H1 (cell line): ENCODE measurements around the gene ICAM5. TPM values are rescaled to one million over a fixed set of nuclear protein-coding genes. Genes with fewer than 3 reads are reported as not detected.
A peak's percentile ranks its signal among the peaks of the same experiment; 100 is the strongest.

ENCODE experiments used
- CTCF ChIA-PET: fragments of 300-600 bp; sonication (Branson Sonifier 250); formaldehyde crosslinking; loops from one replicate; lab custom pipeline; 2021; ENCODE audit not compliant: partially characterized antibody; lab: Charles Lee
- POLR2A ChIA-PET: fragments of 300-600 bp; sonication (Branson Sonifier 250); formaldehyde crosslinking; loops from one replicate; lab custom pipeline; 2021; ENCODE audit warnings: inconsistent platforms; ENCODE audit not compliant: partially characterized antibody; lab: Charles Lee
- DNase-seq, 2 experiments: peaks; one replicate each; pipeline versions ENCODE4 v3.0.0 to v3.0.0-alpha.2; 2010 to 2022; ENCODE audit warnings: low spot score in 2 of 2, low read depth in 1 of 2, mixed read lengths in 1 of 2
- FAIRE-seq: peaks from 2 replicates; lab custom pipeline; 2011; peaks lifted over from hg19 to GRCh38; lab: Jason Lieb, UNC
- H2AFZ ChIP-seq: 2 replicates; pipeline ENCODE4 v1.8.1; 2012; ENCODE audit warnings: low read length, inconsistent platforms
- H2AK5ac ChIP-seq: 2 replicates; pipeline ENCODE4 v1.6.1; 2013; ENCODE audit warnings: low read depth, low read length
- H2BK120ac ChIP-seq: replicated peaks from 2 replicates; pipeline ENCODE3; 2013; ENCODE audit warnings: low read depth, low read length, inconsistent platforms
- H2BK12ac ChIP-seq: 2 replicates; pipeline ENCODE4 v1.6.1; 2013; ENCODE audit warnings: low read depth, low read length
- H2BK15ac ChIP-seq: 2 replicates; pipeline ENCODE4 v1.6.1; 2013; ENCODE audit warnings: low read length
- H2BK20ac ChIP-seq: 2 replicates; pipeline ENCODE4 v1.6.1; 2013; ENCODE audit warnings: low read length
- H2BK5ac ChIP-seq: 2 replicates; pipeline ENCODE4 v1.6.1; 2013; ENCODE audit warnings: low read depth, low read length
- H3K14ac ChIP-seq: 2 replicates; pipeline ENCODE4 v1.6.1; 2013; ENCODE audit warnings: inconsistent platforms; ENCODE audit not compliant: insufficient read length
- H3K18ac ChIP-seq: 2 replicates; pipeline ENCODE4 v1.6.1; 2013; ENCODE audit warnings: low read length; ENCODE audit errors: extremely low read depth
- H3K23ac ChIP-seq: 2 replicates; pipeline ENCODE4 v1.6.1; 2013; ENCODE audit warnings: inconsistent platforms; ENCODE audit not compliant: insufficient read length
- H3K23me2 ChIP-seq: 2 replicates; pipeline ENCODE4 v1.6.1; 2013; ENCODE audit warnings: low read depth, low read length
- H3K27ac ChIP-seq: 2 replicates; pipeline ENCODE4 v1.6.1; 2011; ENCODE audit warnings: low read depth, low read length, inconsistent platforms
- H3K27me3 ChIP-seq, 4 experiments: replicated peaks in 1 of 4; 1 replicate in 1 of 4; 2 replicates in 3 of 4; pipeline versions ENCODE4 v1.6.1 to v1.8.1; 2011 to 2013; ENCODE audit warnings: low read length in 3 of 4, mild to moderate bottlenecking in 3 of 4, inconsistent platforms in 2 of 4, mixed read lengths in 2 of 4, moderate library complexity in 1 of 4; ENCODE audit not compliant: control insufficient read depth in 3 of 4, insufficient read depth in 3 of 4; ENCODE audit errors: extremely low read depth in 1 of 4
- H3K36me3 ChIP-seq, 4 experiments: 2 replicates each; pipeline versions ENCODE4 v1.6.1 to v1.8.1; 2011 to 2013; ENCODE audit warnings: mild to moderate bottlenecking in 4 of 4, low read length in 3 of 4, moderate library complexity in 2 of 4, control low read depth in 1 of 4, inconsistent platforms in 1 of 4; ENCODE audit not compliant: insufficient read depth in 4 of 4, control insufficient read depth in 2 of 4
- H3K4ac ChIP-seq: replicated peaks from 2 replicates; pipeline ENCODE3; 2013; ENCODE audit warnings: low read length, low read depth, mixed read lengths, inconsistent platforms; ENCODE audit not compliant: insufficient read length
- H3K4me1 ChIP-seq, 4 experiments: replicated peaks in 1 of 4; 1 replicate in 1 of 4; 2 replicates in 3 of 4; pipeline versions ENCODE4 v1.6.1 to v1.8.1; 2011 to 2013; ENCODE audit warnings: low read length in 3 of 4, inconsistent platforms in 2 of 4, mixed read lengths in 1 of 4; ENCODE audit not compliant: insufficient read depth in 4 of 4, control insufficient read depth in 3 of 4
- H3K4me2 ChIP-seq, 2 experiments: 2 replicates each; pipeline versions ENCODE4 v1.6.1 to v1.8.1; 2011 to 2013; ENCODE audit warnings: low read depth in 2 of 2, low read length in 2 of 2, control low read depth in 1 of 2, inconsistent platforms in 1 of 2, mild to moderate bottlenecking in 1 of 2; ENCODE audit not compliant: insufficient read depth in 1 of 2
- H3K4me3 ChIP-seq, 4 experiments: fragments of 200-600, 300-600 bp in 1 of 4; sonication (generic), shearing (Covaris generic), sonication (Bioruptor Twin) in 1 of 4; 2 replicates each; pipeline versions ENCODE4 v1.5.1 to v1.8.1; 2011 to 2016; ENCODE audit warnings: low read length in 4 of 4, low read depth in 3 of 4, control low read depth in 2 of 4, inconsistent platforms in 2 of 4, mild to moderate bottlenecking in 2 of 4, mixed read lengths in 1 of 4, moderate library complexity in 1 of 4; ENCODE audit not compliant: insufficient read depth in 2 of 4; ENCODE audit errors: extremely low read depth in 1 of 4
- H3K56ac ChIP-seq: replicated peaks from 2 replicates; pipeline ENCODE3; 2013; ENCODE audit warnings: low read depth, mild to moderate bottlenecking, mixed read lengths, low read length, inconsistent platforms; ENCODE audit not compliant: insufficient read length
- H3K79me1 ChIP-seq: 2 replicates; pipeline ENCODE4 v1.6.1; 2013; ENCODE audit warnings: low read depth, low read length, control low read depth
- H3K79me2 ChIP-seq, 2 experiments: 2 replicates each; pipeline versions ENCODE4 v1.6.1 to v1.8.1; 2012 to 2013; ENCODE audit warnings: low read length in 2 of 2, mild to moderate bottlenecking in 2 of 2, inconsistent platforms in 1 of 2; ENCODE audit not compliant: insufficient read depth in 2 of 2, control insufficient read depth in 1 of 2
- H3K9ac ChIP-seq, 4 experiments: replicated peaks in 1 of 4; 1 replicate in 1 of 4; 2 replicates in 3 of 4; pipeline versions ENCODE4 v1.6.1 to v1.8.1; 2011 to 2013; ENCODE audit warnings: low read depth in 3 of 4, low read length in 3 of 4, control low read depth in 2 of 4, mild to moderate bottlenecking in 2 of 4, moderate library complexity in 2 of 4, inconsistent platforms in 1 of 4; ENCODE audit errors: extremely low read depth in 1 of 4
- H3K9me3 ChIP-seq, 2 experiments: 2 replicates each; pipeline versions ENCODE4 v1.6.1 to v1.8.1; 2012 to 2013; ENCODE audit warnings: mild to moderate bottlenecking in 2 of 2, moderate library complexity in 2 of 2, control low read depth in 1 of 2, inconsistent platforms in 1 of 2, low read depth in 1 of 2, low read length in 1 of 2, mixed read lengths in 1 of 2; ENCODE audit not compliant: insufficient read depth in 2 of 2
- H4K20me1 ChIP-seq, 2 experiments: replicated peaks in 1 of 2; 2 replicates each; pipeline versions ENCODE3 to v1.8.1; 2011 to 2013; ENCODE audit warnings: inconsistent platforms in 2 of 2, low read length in 2 of 2, mild to moderate bottlenecking in 1 of 2; ENCODE audit not compliant: insufficient read depth in 2 of 2, control insufficient read depth in 1 of 2
- H4K5ac ChIP-seq: 2 replicates; pipeline ENCODE4 v1.6.1; 2013; ENCODE audit warnings: low read length, low read depth, mixed read lengths, inconsistent platforms; ENCODE audit not compliant: insufficient read length
- H4K8ac ChIP-seq: 2 replicates; pipeline ENCODE4 v1.8.0; 2013; ENCODE audit warnings: mild to moderate bottlenecking, moderate library complexity, low read length, inconsistent platforms; ENCODE audit not compliant: insufficient read depth; ENCODE audit errors: extremely low read depth
- H4K91ac ChIP-seq: replicated peaks from 2 replicates; pipeline ENCODE3; 2013; ENCODE audit warnings: low read length, mixed read lengths, inconsistent platforms; ENCODE audit not compliant: insufficient read length
- POLR2AphosphoS5 ChIP-seq: IDR thresholded peaks from 2 replicates; pipeline ENCODE4 v1.6.1; 2011; ENCODE audit warnings: low read depth, low read length
- POU5F1 ChIP-seq: IDR thresholded peaks from 2 replicates; pipeline ENCODE4 v1.6.1; 2011; ENCODE audit warnings: low read depth, mild to moderate bottlenecking, low read length, moderate library complexity
- WGBS, 2 experiments: shearing (Covaris generic) in 1 of 2; methylation state at CpG; one replicate each; pipeline versions ENCODE4 v1.1.6 to v1.1.7; 2013 to 2015; ENCODE audit warnings: low lambda C conversion rate in 2 of 2, mixed read lengths in 2 of 2, inconsistent platforms in 1 of 2, low coverage in 1 of 2, missing lambda C conversion rate in 1 of 2; ENCODE audit not compliant: insufficient replicate concordance in 2 of 2, insufficient coverage in 1 of 2, insufficient read length in 1 of 2; ENCODE audit errors: extremely low coverage in 1 of 2, missing lambda C conversion rate in 1 of 2; 5-methylcytosine and 5-hydroxymethylcytosine counted together
- polyA plus RNA-seq, 7 experiments: library from polyadenylated mRNA; depleted of rRNA in 3 of 7; stranded (reverse) in 5 of 7; unstranded in 2 of 7; fragments of >200 nt in 5 of 7; fragments of 200-250 nt in 2 of 7; gene quantifications; 1 replicate in 5 of 7; 2 replicates in 1 of 7; 4 replicates in 1 of 7; pipeline versions ENCODE4 v1.2.1 to v1.2.3, GENCODE V29; 2011 to 2013; ENCODE audit warnings: missing spikeins in 2 of 7, mixed read lengths in 2 of 7
- total RNA-seq: library from RNA; stranded (reverse); fragmentation: NEBNext Ultra II Directional; extraction: Animal tissue kit (Norgen Biotek cat#: 25700); gene quantifications from 2 replicates; pipeline ENCODE4 v1.2.1, GENCODE V29; 2021

ICAM5 gene
- total and polyA plus RNA-seq, 2 of the 8 experiments (the other 6 are each of a cell fraction or from before 2014, with no cell fraction given), result 3.9 to 4.8 TPM

- Histone ChIP-seq H2AFZ (no peak overlapping the region), H2BK120ac (no peak overlapping the region), H3K79me2 (no peaks in the 10 kb centered on the region), H3K27me3 (no peaks in the 10 kb centered on the region; a peak in 1 of 7 replicates), H4K5ac (no peak overlapping the region), H3K18ac (no peak overlapping the region), H2BK20ac (no peak overlapping the region), H2BK15ac (no peak overlapping the region), H2AK5ac (no peak overlapping the region), H3K27ac (no peak overlapping the region), H2BK5ac (no peak overlapping the region), H3K9me3 (no peaks in the 10 kb centered on the region)
- WGBS, 2 experiments, result 91% methylated on average over 16 of the region's 19 CpGs; no CpG with 5 or more reads in 1 of the 2 experiments
- ChIA-PET POLR2A (interaction anchor here (1.1 to 11.4 kb wide), 5 partner anchors 11 to 53 kb away, joined by 3 to 104 read pairs (median 6); partner anchors contain the start of genes ICAM5 and RAVER1), CTCF (interaction anchor here (0.5 to 2.4 kb wide), 8 partner anchors 10 to 67 kb away, joined by 3 to 13 read pairs (median 4); no protein-coding TSS in a partner anchor)
- no peak for FAIRE-seq
- TF ChIP-seq POU5F1, result no peak
- 0 out of 2 replicates have a peak, but pooled peaks have one; percentile 31 for TF ChIP-seq POLR2AphosphoS5
- TF ChIP-seq, all 59 proteins: peak for 1
- H3K14ac ChIP-seq, result no peak overlapping the region
- no peak overlapping the region for H3K56ac ChIP-seq
- no peak overlapping the region for H3K4ac ChIP-seq
- no peaks in the 10 kb centered on the region for H3K4me1 ChIP-seq
- H4K20me1 ChIP-seq, result peaks cover 0 to 15% of the 10 kb centered on the region in 2 experiments
- H3K79me1 ChIP-seq, result no peaks in the 10 kb centered on the region
- H4K91ac ChIP-seq, result no peak overlapping the region
- no peak overlapping the region for H2BK12ac ChIP-seq
- no peak overlapping the region for H3K9ac ChIP-seq
- H3K4me3 ChIP-seq, result no peak overlapping the region
- H4K8ac ChIP-seq, result no peak overlapping the region
- H3K23ac ChIP-seq, result no peak overlapping the region
- peaks cover 26 to 77% (median 60%) of the 10 kb centered on the region in 4 experiments for H3K36me3 ChIP-seq
- H3K23me2 ChIP-seq, result no peaks in the 10 kb centered on the region; the same call in 1 of the 2 replicates
- H3K4me2 ChIP-seq, result no peak overlapping the region
- DNase-seq, result no peak
Observed at GRCh38 chr19:10321874-10322835, 32.4 kb downstream of the ICAM5 start.
